Muscle layer of colon (tissue), 2 donors: ENCODE data around the gene POFUT2.

ENCODE experiments used
- H3K27ac ChIP-seq: one replicate; pipeline ENCODE4 v1.7.0; 2013; ENCODE audit warnings: low read depth, mild to moderate bottlenecking, low read length, moderate library complexity
- H3K27me3 ChIP-seq, 2 donors: one replicate each; pipeline ENCODE4 v1.7.0; 2013; ENCODE audit warnings: low read length in 2 of 2, mild to moderate bottlenecking in 2 of 2; ENCODE audit not compliant: insufficient read depth in 2 of 2, control insufficient read depth in 1 of 2
- H3K36me3 ChIP-seq: one replicate; pipeline ENCODE4 v1.7.0; 2013; ENCODE audit warnings: mild to moderate bottlenecking, low read length; ENCODE audit not compliant: insufficient read depth
- H3K4me1 ChIP-seq: one replicate; pipeline ENCODE4 v1.7.0; 2013; ENCODE audit warnings: mild to moderate bottlenecking, low read length; ENCODE audit not compliant: insufficient read depth
- H3K4me3 ChIP-seq, 2 donors: one replicate each; pipeline ENCODE4 v1.7.0; 2013; ENCODE audit warnings: low read length in 2 of 2, low read depth in 1 of 2, mild to moderate bottlenecking in 1 of 2, moderate library complexity in 1 of 2
- H3K9ac ChIP-seq: one replicate; pipeline ENCODE4 v1.7.0; 2013; ENCODE audit warnings: low read length
- H3K9me3 ChIP-seq: one replicate; pipeline ENCODE4 v1.7.0; 2013; ENCODE audit warnings: mild to moderate bottlenecking, low read length
- donor health status: abdominal sarcoma.
- donor health status: Adenocarcinoma of cecum.

POFUT2 gene

DNA sequence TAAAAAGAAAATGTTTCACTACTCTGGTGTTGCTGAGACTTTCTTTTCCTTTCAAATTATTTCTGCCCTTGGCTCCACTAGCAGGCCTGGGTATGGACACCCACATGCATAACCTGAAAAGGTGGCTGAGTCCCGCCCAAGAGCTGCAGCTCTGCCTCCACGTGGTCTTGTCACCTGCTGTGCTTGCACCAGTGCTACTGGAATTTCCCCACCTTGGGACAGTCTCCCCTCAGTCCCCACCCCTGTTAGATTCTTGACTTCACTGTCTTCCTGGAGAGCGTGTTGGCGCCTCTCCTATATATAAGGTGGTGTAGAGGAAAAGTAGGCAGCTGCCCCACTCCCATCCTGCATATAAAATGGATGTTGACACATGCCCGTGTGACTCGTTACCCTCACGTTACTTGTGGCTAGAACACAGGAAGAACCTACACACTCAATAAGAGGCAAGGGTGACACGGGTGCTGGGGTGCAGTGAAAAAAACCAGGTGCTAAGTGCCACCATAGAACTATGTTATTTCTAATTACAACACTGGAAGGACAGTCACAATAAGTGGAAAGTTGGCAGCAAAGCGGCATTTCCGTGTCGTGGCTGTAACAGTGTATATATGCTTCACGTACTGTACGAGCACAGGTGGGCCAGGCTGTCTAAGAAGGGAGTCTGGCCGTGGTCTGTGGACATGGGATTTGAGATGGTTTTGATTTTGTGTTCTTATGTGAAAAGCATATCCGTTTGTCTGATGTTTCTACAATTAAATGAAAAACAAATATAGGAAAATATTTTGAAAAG is 61.0 kb downstream of the POFUT2 start:
- H3K27ac ChIP-seq, result no peak overlapping the region
- no peak overlapping the region for H3K9ac ChIP-seq
- no peaks in the 10 kb centered on the region for H3K9me3 ChIP-seq
- H3K27me3 ChIP-seq, result no peaks in the 10 kb centered on the region
- H3K36me3 ChIP-seq, result peaks cover 24% of the 10 kb centered on the region
- no peak overlapping the region for H3K4me3 ChIP-seq
- H3K4me1 ChIP-seq, result peaks cover 9% of the 10 kb centered on the region

DNA sequence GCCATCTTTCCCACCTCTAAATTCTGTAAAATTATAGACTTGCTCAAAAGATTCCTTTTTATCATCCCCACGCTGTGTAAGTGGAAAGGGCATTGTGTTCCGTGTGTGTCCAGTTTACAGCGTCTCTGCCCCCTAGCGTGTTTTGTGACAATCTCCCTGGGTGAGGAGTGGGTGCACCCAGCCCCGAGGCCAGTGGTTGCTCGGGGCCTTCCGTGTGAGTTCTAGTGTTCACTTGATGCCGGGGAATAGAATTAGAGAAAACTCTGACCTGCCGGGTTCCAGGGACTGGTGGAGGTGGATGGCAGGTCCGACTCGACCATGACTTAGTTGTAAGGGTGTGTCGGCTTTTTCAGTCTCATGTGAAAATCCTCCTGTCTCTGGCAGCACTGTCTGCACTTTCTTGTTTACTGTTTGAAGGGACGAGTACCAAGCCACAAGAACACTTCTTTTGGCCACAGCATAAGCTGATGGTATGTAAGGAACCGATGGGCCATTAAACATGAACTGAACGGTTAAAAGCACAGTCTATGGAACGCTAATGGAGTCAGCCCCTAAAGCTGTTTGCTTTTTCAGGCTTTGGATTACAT is 61.9 kb downstream of the POFUT2 start:
- no peak overlapping the region for H3K9ac ChIP-seq
- H3K4me3 ChIP-seq, result no peak overlapping the region
- no peaks in the 10 kb centered on the region for H3K27me3 ChIP-seq
- no peaks in the 10 kb centered on the region for H3K9me3 ChIP-seq
- H3K4me1 ChIP-seq, result peaks cover 9% of the 10 kb centered on the region
- peaks cover 33% of the 10 kb centered on the region for H3K36me3 ChIP-seq
- no peak overlapping the region for H3K27ac ChIP-seq

DNA sequence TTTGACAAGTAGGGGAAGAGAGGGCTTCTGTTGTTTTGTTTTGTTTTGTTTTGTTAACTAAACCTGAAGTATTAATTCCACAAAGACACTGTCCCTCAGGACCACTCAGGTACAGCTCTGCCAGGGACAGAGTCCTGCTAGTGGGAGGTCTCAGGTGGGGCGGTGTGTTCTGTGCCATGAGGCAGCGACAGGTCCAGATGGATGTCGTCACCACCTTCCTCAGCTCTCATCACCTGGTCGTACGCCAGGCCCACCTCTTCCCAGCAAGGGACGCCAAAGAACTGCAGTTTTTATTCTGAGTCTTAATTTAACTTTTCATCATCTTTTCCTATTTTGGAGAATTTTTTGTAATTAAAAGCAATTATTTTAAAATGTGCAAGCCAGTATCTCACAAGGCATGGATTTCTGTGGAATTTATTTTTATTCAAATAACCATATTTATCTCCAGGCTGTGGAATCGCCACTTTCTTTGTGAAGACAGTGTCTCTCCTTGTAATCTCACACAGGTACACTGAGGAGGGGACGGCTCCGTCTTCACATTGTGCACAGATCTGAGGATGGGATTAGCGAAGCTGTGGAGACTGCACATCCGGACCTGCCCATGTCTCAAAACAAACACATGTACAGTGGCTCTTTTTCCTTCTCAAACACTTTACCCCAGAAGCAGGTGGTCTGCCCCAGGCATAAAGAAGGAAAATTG is 62.5 kb downstream of the POFUT2 start:
- no peak overlapping the region for H3K4me3 ChIP-seq
- peaks cover 9% of the 10 kb centered on the region for H3K4me1 ChIP-seq
- H3K27me3 ChIP-seq, result no peaks in the 10 kb centered on the region
- no peak overlapping the region for H3K9ac ChIP-seq
- no peak overlapping the region for H3K27ac ChIP-seq
- H3K9me3 ChIP-seq, result no peaks in the 10 kb centered on the region
- H3K36me3 ChIP-seq, result peaks cover 36% of the 10 kb centered on the region

DNA sequence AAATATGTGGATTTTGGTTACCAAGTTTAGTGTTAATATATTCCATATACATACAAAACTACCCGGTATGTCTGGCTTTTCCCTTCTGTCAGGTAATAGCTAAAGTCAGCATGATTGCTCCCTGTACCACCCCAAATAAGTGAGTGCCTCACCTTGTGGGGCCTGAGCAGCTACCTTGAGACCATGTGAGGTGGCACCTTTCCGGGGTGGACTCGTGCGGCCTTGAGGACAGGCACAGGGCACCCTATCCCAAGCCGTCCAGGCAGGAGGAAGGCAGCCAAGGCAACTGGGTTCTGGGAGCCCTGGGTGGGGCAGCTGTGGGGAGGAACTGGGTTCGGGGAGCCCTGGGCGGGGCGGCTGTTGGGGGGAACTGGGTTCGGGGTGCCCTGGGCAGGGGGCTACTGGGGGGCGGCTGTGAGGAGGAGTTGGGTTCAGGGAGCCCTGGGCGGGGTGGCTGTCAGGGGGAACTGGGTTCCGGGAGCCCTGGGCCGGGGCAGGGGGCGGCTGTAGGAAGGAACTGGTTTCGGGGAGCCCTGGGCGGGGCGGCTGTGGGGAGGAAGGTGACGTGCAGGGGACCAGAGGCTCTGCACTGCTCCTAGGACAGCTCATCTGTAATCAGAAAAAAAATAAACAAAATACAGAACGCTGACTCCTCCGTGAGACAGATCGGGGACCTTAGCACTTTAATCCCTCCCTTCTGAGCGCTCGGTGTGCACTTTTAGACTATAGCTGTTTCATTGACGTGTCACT is 63.3 kb downstream of the POFUT2 start:
- no peaks in the 10 kb centered on the region for H3K27me3 ChIP-seq
- H3K27ac ChIP-seq, result no peak overlapping the region
- H3K4me3 ChIP-seq, result no peak overlapping the region
- peaks cover 9% of the 10 kb centered on the region for H3K4me1 ChIP-seq
- H3K9me3 ChIP-seq, result no peaks in the 10 kb centered on the region
- peaks cover 36% of the 10 kb centered on the region for H3K36me3 ChIP-seq
- no peak overlapping the region for H3K9ac ChIP-seq

DNA sequence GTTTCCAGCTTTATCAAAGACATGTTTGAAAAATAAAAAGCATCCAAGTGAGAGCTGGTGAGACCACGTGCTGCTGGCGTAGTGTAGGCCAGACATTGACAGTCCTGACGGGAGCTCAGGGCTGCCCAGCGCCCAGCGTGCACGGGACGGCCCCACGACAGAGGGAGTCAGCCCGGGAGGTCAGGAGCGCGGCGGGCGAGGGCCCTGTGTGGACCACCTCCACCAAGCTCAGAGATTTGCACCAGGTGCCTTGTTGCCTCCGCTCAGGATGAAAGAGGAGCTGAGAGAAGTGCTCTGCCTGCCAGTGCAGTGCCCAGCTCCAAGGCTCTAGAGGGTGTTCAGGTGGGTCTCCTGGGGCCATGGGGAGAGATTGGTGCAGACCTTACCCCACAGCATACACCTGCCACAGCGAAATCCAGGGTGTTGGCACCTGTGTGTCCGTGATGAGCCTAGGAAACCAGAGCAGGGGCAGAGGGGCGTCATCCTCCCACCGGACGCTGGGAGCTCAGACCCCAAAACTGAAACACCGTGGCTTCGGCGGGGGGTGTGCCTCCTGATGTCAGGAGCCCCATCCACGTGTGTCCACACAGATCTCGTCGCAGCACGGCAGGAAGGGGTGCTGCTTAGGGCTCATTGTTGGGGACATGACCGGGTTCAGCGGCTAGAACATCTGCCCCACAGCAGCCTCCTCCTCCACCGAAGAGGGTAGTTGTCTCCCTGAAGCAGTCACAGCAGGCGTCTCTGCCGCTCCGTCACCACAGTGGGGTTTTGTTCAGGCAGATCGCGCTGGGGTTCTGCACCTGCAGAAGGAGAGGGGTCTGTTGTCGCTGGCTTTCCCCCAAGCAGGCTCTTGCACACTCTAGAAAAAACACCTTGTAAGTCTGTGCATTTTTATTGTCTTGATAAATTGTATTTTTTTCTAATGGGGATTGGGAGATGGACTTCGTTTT is 64.2 kb downstream of the POFUT2 start:
- Histone ChIP-seq H3K9ac (no peak overlapping the region), H3K4me1 (peaks cover 6% of the 10 kb centered on the region), H3K27ac (no peak overlapping the region), H3K36me3 (peaks cover 36% of the 10 kb centered on the region), H3K9me3 (no peaks in the 10 kb centered on the region), H3K4me3 (no peak overlapping the region), H3K27me3 (no peaks in the 10 kb centered on the region)

DNA sequence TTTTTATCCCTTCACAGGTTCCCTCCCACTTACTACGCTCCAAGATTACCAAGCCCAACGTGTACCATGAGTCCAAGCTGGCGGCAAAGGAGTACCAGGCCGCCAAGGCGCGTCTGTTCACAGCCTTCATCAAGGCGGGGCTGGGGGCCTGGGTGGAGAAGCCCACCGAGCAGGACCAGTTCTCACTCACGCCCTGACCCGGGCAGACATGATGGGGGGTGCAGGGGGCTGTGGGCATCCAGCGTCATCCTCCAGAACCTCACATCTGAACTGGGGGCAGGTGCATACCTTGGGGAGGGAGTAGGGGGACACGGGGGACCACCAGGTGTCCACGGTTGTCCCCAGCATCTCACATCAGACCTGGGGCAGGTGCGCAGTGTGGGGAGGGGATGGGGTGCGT is 65.7 kb downstream of the POFUT2 start:
- Histone ChIP-seq H3K4me1 (no peaks in the 10 kb centered on the region), H3K36me3 (peaks cover 36% of the 10 kb centered on the region)

DNA sequence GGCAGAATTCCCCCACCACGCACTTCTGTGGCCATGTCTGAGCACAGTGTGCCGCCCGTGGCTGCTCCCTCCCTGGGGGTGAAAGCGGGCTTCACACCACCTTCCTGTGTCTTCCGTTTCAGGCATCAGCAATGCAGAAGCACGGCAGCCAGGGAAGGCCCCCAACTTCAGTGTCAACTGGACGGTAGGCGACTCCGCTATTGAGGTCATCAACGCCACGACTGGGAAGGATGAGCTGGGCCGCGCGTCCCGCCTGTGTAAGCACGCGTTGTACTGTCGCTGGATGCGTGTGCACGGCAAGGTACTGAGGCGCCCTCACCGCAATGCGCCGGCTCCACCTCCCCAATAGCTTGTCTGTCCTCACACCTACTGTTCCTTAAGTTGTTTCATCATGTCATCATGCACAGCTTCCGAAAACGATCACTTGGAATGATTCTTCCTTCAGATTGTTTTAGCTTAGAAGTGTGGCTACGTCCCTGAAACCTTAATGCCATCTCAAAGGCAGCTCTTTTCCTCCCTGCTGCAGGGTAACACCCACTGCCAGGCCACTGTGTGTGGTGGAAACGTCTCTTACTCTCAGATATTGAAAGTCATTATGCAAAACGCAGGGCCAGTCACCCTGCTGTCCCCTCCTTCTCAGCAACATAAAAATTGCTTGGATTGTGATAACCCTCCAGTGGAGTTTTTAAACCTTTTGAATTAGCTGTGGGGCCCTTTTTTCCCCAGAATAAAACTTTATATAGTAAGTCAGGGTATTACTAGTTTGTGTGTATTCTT is 66.8 kb downstream of the POFUT2 start:
- Histone ChIP-seq H3K9me3 (no peaks in the 10 kb centered on the region), H3K27me3 (no peaks in the 10 kb centered on the region), H3K4me3 (no peak overlapping the region), H3K27ac (no peak overlapping the region), H3K4me1 (no peaks in the 10 kb centered on the region), H3K36me3 (peaks cover 36% of the 10 kb centered on the region), H3K9ac (no peak overlapping the region)

More for the DNA sequence above, 65.7 kb downstream of the POFUT2 start:
- no peak overlapping the region for H3K4me3 ChIP-seq
- no peak overlapping the region for H3K27ac ChIP-seq
- H3K9me3 ChIP-seq, result no peaks in the 10 kb centered on the region
- H3K27me3 ChIP-seq, result no peaks in the 10 kb centered on the region
- no peak overlapping the region for H3K9ac ChIP-seq

DNA sequence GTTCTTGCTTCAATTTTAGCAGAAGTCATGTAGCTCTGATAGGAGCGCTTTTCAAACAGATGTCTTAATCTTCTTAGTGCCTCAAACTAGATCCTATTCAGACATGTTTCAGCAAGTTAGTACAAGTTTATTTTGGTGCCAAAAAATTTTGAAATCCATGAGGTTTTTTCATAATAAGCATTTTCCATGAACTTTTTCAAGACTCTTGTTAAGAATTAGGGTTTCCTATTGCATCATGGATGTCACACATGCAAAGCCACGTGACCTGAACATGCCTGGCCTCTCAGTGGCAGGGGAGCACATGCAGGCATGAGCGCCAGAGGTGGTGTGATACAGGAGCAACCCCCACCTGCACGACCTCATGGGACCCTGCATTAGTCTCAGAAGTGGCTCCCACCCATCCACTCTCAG is 67.6 kb downstream of the POFUT2 start:
- peaks cover 36% of the 10 kb centered on the region for H3K36me3 ChIP-seq
- H3K27ac ChIP-seq, result no peak overlapping the region

DNA sequence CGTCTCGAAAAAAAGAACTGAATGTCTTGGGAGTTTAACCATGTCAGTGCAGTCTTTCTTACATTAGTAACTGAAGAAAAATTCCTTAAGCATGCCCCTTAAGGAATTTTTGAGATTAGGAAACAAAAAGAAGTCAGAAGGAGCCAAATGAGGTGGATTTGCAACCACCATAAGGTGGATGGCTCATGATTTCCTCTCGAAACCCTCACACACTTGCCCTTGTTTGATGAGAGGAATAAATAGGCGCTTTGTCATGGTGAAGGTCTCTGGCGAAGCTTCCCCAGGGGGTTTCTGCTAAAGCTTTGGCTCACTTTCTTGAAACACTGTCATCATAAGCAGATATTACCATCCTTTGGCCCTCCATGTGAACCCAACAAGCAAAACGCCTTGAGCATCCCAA is 68.2 kb downstream of the POFUT2 start:
- Histone ChIP-seq H3K4me3 (no peak overlapping the region), H3K4me1 (no peaks in the 10 kb centered on the region), H3K27me3 (no peaks in the 10 kb centered on the region), H3K27ac (no peak overlapping the region), H3K36me3 (peaks cover 39% of the 10 kb centered on the region), H3K9me3 (no peaks in the 10 kb centered on the region), H3K9ac (no peak overlapping the region)

More for the DNA sequence above, 67.6 kb downstream of the POFUT2 start:
- Histone ChIP-seq H3K4me1 (no peaks in the 10 kb centered on the region), H3K27me3 (no peaks in the 10 kb centered on the region), H3K9ac (no peak overlapping the region), H3K4me3 (no peak overlapping the region), H3K9me3 (no peaks in the 10 kb centered on the region)

DNA sequence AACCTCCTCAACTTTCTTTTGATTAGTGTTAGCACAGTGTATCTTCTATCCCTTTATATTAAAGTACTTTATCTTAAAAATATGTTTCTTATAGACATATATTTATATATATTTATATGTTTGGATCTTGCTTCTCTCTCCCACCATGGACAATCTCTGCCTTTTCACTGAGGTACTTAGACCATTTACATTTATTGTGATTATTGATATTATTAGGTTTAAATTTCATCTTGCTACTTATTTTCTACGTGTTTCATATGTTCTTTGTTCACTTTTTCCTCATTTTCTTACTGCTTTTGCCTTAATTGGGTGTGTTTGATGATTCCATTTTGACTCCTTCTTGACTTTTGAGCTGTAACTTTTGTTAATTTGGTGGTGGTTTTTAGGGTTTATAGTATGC is 70.7 kb downstream of the POFUT2 start:
- H3K27ac ChIP-seq, result no peak overlapping the region
- H3K4me3 ChIP-seq, result no peak overlapping the region
- no peaks in the 10 kb centered on the region for H3K9me3 ChIP-seq
- peaks cover 23% of the 10 kb centered on the region for H3K36me3 ChIP-seq
- no peak overlapping the region for H3K9ac ChIP-seq
- no peaks in the 10 kb centered on the region for H3K27me3 ChIP-seq
- H3K4me1 ChIP-seq, result no peaks in the 10 kb centered on the region
